NT2/D1 (cell line): ENCODE data around the gene CELF2.

Experiments used
- DNase-seq: peaks from one replicate; pipeline ENCODE4 v3.0.0-alpha.2; 2011; ENCODE audit warnings: low read depth, low spot score
- H3K27me3 ChIP-seq: 2 replicates; pipeline ENCODE4 v1.6.0; 2011; ENCODE audit warnings: mild to moderate bottlenecking; ENCODE audit not compliant: insufficient read length, insufficient read depth
- H3K36me3 ChIP-seq: 2 replicates; pipeline ENCODE4 v1.6.1; 2011; ENCODE audit warnings: mild to moderate bottlenecking, low read length, mixed read lengths; ENCODE audit not compliant: insufficient read depth, insufficient read length
- H3K4me1 ChIP-seq: 2 replicates; pipeline ENCODE4 v1.5.1; 2011; ENCODE audit not compliant: insufficient read depth, insufficient read length
- H3K4me3 ChIP-seq: 2 replicates; pipeline ENCODE4 v1.5.1; 2011; ENCODE audit warnings: low read depth; ENCODE audit not compliant: insufficient read length
- H3K9ac ChIP-seq: 2 replicates; pipeline ENCODE4 v1.6.0; 2011; ENCODE audit warnings: low read depth; ENCODE audit not compliant: insufficient read length
- H3K9me3 ChIP-seq: 2 replicates; pipeline ENCODE4 v1.5.1; 2011; ENCODE audit warnings: mild to moderate bottlenecking, low read length; ENCODE audit not compliant: insufficient read depth
- SUZ12 ChIP-seq: IDR thresholded peaks from 2 replicates; pipeline ENCODE4 v1.6.1; 2011; ENCODE audit not compliant: insufficient read length, insufficient read depth; ENCODE audit errors: extremely low read depth
- YY1 ChIP-seq: IDR thresholded peaks from 2 replicates; pipeline ENCODE4 v1.6.1; 2011; ENCODE audit not compliant: insufficient read length, insufficient read depth
- ZNF274 ChIP-seq: IDR thresholded peaks from 2 replicates; pipeline ENCODE4 v1.6.1; 2011; ENCODE audit warnings: mild to moderate bottlenecking, low read depth, low read length

Gene CELF2

GRCh38 chr10:11066520-11066919, 48.8 kb downstream of the CELF2 start:
- Histone ChIP-seq H3K4me3 (no peak overlapping the region), H3K4me1 (no peaks in the 10 kb centered on the region), H3K9me3 (no peaks in the 10 kb centered on the region), H3K27me3 (no peaks in the 10 kb centered on the region), H3K36me3 (no peaks in the 10 kb centered on the region), H3K9ac (no peak overlapping the region)
- no peak for TF ChIP-seq YY1
- no peak for TF ChIP-seq SUZ12
- TF ChIP-seq ZNF274: no peak
- DNase-seq: no peak

DNA sequence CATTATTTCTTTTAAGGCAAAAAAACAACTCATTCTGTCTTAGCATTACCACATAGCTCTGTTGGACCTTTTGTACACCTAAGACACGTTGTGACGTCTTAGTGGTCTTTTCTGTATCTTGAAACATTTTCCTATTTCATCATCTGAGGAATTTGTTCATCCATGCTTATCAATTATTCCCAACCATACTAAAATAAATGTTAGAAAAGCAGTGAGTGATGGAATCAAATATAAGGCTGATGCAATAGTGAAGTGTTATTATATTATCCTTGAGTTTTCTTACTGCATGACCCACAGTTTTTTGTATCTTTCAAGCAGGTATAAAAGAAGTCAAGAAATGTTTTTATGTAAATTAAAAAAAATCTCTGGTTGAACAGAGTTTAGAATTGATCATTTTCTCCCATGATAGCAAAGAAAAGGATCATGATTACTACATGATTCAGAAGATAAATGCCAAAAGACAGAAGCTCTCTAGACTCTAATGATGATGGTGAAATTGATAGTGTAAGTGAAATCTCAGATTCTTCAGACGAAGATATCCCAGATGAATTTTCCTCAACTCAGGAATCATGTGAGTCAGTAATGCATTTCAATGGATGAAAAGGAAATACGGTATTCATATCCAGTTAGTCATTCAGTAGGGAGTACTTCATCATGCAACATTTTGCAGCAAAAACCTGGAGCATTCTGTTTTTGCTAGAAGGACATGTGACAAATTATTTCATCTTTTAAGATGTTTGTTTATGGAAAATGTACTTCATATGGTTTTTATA, 51.4 kb downstream of the CELF2 start:
- H3K4me3 ChIP-seq: no peak overlapping the region
- DNase-seq: no peak
- H3K36me3 ChIP-seq: no peaks in the 10 kb centered on the region
- H3K9me3 ChIP-seq: no peaks in the 10 kb centered on the region
- no peaks in the 10 kb centered on the region for H3K27me3 ChIP-seq
- no peaks in the 10 kb centered on the region for H3K4me1 ChIP-seq
- no peak overlapping the region for H3K9ac ChIP-seq
- TF ChIP-seq YY1 (no peak), ZNF274 (no peak), SUZ12 (no peak)

DNA sequence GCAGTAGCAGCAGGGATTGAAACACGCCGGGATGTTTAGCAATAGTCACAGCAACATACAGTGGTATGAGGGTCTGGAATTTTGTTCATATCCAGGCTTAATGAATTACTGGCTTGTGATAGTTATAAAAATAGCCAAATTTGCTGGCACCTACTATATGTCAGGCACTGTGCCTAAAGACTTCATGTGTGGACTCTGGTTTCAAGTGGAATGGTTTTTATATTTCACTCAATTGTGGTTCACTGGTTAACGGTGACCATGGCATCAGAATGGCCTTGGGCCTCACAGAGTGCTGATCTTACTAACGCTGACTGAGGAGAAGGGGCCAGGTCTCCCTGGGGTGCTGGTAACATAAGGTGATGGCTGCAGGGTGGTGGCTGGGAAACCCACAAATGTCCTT, 55.7 kb downstream of the CELF2 start:
- Histone ChIP-seq H3K9me3 (no peaks in the 10 kb centered on the region), H3K9ac (no peak overlapping the region), H3K27me3 (no peaks in the 10 kb centered on the region), H3K4me1 (no peaks in the 10 kb centered on the region), H3K36me3 (no peaks in the 10 kb centered on the region), H3K4me3 (no peak overlapping the region)
- DNase-seq: no peak
- no peak for TF ChIP-seq SUZ12
- TF ChIP-seq YY1: no peak
- no peak for TF ChIP-seq ZNF274

GRCh38 chr10:11074536-11075267, 57.0 kb downstream of the CELF2 start:
- DNase-seq: no peak
- Histone ChIP-seq H3K4me3 (no peak overlapping the region), H3K9ac (no peak overlapping the region), H3K9me3 (no peaks in the 10 kb centered on the region), H3K36me3 (no peaks in the 10 kb centered on the region), H3K27me3 (no peaks in the 10 kb centered on the region), H3K4me1 (no peaks in the 10 kb centered on the region)
- TF ChIP-seq ZNF274 (no peak), SUZ12 (no peak), YY1 (no peak)

- DNase-seq: no peak
- no peak for TF ChIP-seq ZNF274
- TF ChIP-seq YY1: no peak
- no peak for TF ChIP-seq SUZ12
- H3K27me3 ChIP-seq: no peaks in the 10 kb centered on the region
These were observed 58.5 kb downstream of the CELF2 start for GRCh38 chr10:11076221-11076620.

DNA sequence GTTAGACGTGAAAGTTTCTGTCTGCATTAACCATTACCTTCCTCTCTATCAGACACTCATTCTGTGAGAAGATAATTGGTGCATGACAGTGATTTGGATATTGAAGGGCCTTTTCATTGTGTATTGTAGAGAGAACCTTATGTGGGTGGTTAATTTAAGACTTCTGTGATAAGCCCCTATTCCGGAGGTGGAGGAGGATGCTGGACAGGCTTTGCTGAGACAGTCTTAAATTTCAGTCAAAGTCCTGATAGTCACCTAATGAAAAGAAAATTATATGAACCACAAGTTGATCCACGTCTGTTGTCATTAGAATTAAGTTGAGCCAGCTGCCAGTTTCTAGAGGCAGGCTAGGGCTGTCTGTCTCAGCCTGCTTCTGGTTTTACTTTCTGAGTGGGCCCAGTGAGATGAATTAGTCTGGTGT, 62.9 kb downstream of the CELF2 start:
- no peaks in the 10 kb centered on the region for H3K36me3 ChIP-seq
- no peak for DNase-seq
- no peaks in the 10 kb centered on the region for H3K9me3 ChIP-seq
- no peaks in the 10 kb centered on the region for H3K27me3 ChIP-seq
- TF ChIP-seq YY1: no peak
- no peak for TF ChIP-seq SUZ12
- no peak for TF ChIP-seq ZNF274
- no peaks in the 10 kb centered on the region for H3K4me1 ChIP-seq
- no peak overlapping the region for H3K9ac ChIP-seq
- H3K4me3 ChIP-seq: no peak overlapping the region

More at GRCh38 chr10:11076221-11076620, 58.5 kb downstream of the CELF2 start:
- H3K9ac ChIP-seq: no peak overlapping the region
- no peak overlapping the region for H3K4me3 ChIP-seq
- no peaks in the 10 kb centered on the region for H3K36me3 ChIP-seq
- no peaks in the 10 kb centered on the region for H3K4me1 ChIP-seq
- H3K9me3 ChIP-seq: no peaks in the 10 kb centered on the region

DNA sequence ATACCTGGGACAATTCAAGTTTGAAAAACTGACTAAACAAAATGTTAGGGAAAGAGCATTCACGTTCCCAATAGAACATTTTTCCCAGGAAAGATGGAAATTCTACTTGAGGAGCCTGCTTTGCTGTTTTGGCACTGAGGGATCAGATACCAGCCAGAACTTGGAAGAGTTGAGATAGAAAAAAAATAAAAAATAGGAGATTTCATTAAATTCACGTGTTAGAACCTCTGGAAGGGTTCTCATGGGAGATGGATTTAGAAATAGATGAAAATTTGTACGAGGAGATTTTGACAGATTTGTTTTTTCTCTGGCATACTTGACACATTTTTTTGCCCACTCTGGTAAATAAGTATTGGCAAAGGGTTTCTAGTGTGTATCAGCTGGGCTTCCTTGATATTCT, 63.7 kb downstream of the CELF2 start:
- H3K27me3 ChIP-seq: no peaks in the 10 kb centered on the region
- H3K9ac ChIP-seq: no peak overlapping the region
- no peaks in the 10 kb centered on the region for H3K36me3 ChIP-seq
- no peaks in the 10 kb centered on the region for H3K9me3 ChIP-seq
- H3K4me3 ChIP-seq: no peak overlapping the region
- TF ChIP-seq SUZ12 (no peak), YY1 (no peak), ZNF274 (no peak)
- DNase-seq: no peak
- no peaks in the 10 kb centered on the region for H3K4me1 ChIP-seq
